ENCODE results near the gene FAM13C.

DNA sequence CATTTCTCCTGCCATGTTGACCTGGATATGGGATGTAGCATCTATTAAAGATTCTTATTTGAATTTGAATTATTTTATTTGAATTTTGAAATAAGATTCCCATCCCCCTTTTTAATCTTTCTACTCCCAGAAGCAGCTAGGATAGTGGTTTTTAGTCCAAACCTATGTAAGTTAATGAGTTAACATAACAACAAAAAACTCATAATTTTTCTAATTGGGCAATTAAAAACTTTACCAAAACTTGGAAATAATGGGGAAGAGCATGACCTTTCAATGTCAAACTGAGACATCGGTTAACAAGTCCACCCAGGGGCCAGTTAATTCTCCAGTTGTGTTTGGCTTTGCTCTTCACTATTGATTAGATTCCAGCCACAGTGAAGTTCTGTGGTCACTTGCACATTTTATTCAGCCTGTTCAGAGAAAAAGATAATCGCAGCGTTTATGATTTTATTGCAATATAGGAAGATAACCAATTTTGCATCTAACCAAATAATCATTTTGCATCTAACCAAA lies 1.2 kb upstream of the FAM13C start:
- TF ChIP-seq, protein P1, sequence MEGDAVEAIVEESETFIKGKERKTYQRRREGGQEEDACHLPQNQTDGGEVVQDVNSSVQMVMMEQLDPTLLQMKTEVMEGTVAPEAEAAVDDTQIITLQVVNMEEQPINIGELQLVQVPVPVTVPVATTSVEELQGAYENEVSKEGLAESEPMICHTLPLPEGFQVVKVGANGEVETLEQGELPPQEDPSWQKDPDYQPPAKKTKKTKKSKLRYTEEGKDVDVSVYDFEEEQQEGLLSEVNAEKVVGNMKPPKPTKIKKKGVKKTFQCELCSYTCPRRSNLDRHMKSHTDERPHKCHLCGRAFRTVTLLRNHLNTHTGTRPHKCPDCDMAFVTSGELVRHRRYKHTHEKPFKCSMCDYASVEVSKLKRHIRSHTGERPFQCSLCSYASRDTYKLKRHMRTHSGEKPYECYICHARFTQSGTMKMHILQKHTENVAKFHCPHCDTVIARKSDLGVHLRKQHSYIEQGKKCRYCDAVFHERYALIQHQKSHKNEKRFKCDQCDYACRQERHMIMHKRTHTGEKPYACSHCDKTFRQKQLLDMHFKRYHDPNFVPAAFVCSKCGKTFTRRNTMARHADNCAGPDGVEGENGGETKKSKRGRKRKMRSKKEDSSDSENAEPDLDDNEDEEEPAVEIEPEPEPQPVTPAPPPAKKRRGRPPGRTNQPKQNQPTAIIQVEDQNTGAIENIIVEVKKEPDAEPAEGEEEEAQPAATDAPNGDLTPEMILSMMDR (IDR thresholded peaks at IDR 0.05), result no peak
- TF ChIP-seq POLR2A (IDR thresholded peaks at IDR 0.05), result no peak
